ENCODE data around the gene ASPG.

ASPG gene

GRCh38 chr14:104093366-104094055, 8.0 kb downstream of the ASPG start:
- DNase-seq (ENCODE audit: low spot score) (no peak), FAIRE-seq (no peak)

DNA sequence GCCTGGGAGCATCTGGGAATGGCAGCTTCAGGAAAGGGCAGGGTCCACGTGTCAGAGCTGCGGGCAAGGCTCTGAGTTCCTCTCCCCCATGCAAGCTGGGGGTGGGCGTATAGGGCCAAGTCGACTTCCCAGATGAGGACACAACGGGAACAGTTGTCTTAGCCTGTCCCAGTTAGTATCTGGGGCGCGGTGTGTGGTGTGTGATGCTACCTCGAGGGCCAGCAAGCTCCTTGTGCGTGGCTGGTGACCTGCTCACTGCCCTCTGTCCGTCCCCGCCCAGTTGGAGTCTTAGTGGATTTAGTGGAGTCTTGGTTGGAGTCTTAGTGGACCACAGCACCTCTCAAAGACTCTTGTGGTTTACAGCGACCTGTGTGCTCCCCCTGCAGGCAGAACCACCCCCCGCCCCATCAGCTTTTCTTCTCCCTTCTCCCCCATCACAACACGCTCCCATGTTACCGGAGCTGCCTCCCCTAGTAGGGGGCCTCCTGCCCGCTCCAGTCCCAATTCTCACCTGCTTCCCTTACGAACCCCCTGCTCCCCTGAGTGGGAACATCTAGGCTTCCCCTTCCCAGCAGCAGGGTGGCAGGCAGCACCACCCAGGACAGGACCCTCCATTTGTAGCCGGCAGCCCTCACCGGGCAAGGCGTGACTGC, 8.7 kb downstream of the ASPG start:
- no peak for DNase-seq (ENCODE audit: low spot score)
- FAIRE-seq, result no peak

- no peak for FAIRE-seq
- DNase-seq (ENCODE audit: low spot score), result peak; percentile 76
These were observed 9.4 kb downstream of the ASPG start for GRCh38 chr14:104094709-104095425.

DNA sequence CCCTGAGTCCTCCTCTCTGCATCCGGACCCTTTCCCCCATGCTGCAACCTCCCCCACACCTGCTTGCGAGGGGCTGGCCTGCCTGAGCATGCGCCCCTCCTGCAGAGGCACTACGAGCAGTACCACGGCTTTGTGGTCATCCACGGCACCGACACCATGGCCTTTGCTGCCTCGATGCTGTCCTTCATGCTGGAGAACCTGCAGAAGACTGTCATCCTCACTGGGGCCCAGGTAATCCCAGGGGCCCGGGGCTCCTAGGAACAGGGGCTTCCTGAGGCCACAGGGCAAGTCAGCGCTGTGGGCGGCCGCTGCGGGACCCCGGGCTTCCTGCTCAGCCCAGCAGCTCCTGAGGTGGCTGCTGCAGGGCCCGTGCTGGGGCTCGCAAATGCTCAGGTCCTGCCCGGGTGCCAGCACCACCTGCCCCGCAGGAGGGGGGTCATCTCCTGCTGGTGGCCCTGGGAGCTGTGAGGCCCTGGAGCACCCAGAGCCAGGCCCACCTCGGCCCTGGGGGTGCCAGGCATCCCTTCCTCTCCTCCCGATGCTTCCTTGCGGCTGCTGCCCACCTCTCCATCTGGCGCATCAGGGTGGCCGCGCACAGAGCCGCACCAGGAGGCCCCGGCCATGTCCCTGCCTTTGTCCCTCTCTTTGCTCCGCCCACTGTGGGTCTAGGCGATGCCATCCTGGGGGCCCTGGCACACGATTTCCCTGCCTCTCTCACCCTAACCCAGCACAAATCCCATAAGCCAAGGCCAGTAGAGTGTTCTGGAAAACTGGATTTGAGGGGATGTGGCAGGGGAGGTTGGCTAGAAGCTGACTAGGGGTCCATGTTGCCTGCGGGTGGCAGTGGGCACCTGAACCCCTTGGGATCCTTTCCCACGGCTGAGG, 10.2 kb downstream of the ASPG start:
- FAIRE-seq, result no peak

DNA sequence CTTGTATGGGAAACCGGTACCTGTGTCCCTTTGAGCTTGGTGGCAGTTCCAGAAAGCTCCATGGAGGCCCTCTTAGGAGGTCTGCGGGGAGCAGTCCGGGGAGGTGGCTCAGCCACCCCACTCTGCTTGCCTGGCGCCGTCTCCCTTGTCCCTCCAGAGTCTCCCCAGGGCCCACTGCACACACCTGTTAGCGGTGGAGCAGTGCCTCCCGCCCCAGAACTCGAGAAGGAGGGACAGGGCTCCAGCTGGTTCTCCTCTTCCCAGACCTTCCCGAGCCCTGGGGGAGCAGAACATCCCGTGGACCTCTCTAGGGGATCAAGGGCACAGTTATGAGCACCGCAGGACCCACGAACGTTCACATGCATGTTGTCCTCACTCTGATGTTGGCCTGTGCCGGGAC, 10.8 kb downstream of the ASPG start:
- DNase-seq (ENCODE audit: low spot score) (no peak), FAIRE-seq (no peak)

More for the DNA sequence above, 10.2 kb downstream of the ASPG start:
- no peak for DNase-seq (ENCODE audit: low spot score)

- DNase-seq (ENCODE audit: low spot score) (no peak), FAIRE-seq (no peak)
These were observed 11.5 kb downstream of the ASPG start for GRCh38 chr14:104096751-104097700.

GRCh38 chr14:104098272-104099095, 13.0 kb downstream of the ASPG start:
- no peak for FAIRE-seq
- DNase-seq (ENCODE audit: low spot score), result no peak

GRCh38 chr14:104099096-104100041, 13.9 kb downstream of the ASPG start:
- DNase-seq (ENCODE audit: low spot score) (no peak), FAIRE-seq (no peak)

GRCh38 chr14:104100171-104101085, 14.9 kb downstream of the ASPG start:
- DNase-seq (ENCODE audit: low spot score) (no peak), FAIRE-seq (no peak)

GRCh38 chr14:104101086-104101621, 15.7 kb downstream of the ASPG start:
- DNase-seq (ENCODE audit: low spot score) (no peak), FAIRE-seq (no peak)

DNA sequence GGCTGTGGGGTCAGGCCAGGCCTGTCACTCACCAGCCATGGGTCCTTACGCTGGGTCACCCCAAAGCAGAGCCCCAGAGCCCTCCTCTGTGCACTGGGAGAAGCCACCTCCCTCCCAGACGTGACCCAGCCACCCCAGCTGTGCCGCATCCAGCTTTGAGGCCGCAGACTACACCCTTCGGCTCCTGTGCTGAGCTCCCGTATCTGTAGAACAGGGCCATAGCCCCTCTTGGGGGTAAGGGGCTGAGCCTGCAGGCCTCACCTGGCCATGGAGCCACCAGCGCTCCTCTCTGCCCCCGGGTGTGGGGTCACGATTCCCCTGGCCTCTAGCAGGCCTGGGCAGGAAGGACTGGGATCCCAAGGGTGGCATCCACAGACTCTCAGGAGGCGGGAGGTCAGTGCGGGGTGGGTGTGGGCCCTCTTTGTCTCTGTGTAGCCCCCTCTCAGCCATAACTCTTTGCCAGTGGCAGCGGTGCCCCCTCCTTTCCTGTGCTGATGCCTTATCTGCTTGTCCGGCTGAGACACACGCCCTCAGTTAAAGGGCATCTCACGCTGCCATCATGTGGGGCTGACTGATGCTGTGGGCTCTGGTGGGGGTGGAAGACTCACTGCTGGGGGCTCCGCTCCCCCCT, 16.3 kb downstream of the ASPG start:
- FAIRE-seq (no peak), DNase-seq (ENCODE audit: low spot score) (no peak)

DNA sequence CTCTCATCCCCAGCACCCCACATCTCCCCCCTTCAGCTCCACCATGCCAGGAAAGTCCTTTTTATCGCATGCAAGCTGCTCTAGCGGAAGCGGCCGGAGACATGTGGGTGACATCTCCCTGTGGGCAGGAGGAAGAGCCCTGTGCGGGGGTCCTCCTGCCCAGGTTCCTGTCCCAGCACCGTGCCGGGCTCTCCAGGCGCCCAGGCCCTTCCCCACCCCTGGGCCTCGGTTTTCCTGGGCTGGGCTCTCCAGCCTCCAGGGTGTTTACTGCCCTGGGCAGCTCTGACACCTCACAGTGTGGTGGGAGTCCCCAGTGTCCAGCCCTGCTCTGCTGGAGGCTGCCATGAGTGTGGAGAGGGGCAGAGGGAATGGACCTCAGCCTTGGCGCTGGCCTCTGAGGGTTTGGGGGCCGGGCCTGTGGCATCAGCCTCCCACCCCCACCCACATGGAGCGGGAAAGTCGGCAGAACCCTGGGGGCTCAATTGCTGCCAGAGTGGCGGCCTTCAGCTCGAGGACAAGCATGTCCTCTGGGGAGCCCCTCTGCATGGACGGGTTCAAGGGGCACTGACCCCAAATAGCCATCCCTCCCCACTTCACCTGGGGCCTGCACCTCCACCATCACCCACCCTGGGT, 16.9 kb downstream of the ASPG start:
- FAIRE-seq, result no peak

GRCh38 chr14:104103061-104103445, 17.6 kb downstream of the ASPG start:
- DNase-seq (ENCODE audit: low spot score) (no peak), FAIRE-seq (no peak)

More for the DNA sequence above, 16.9 kb downstream of the ASPG start:
- DNase-seq (ENCODE audit: low spot score), result no peak

- no peak for FAIRE-seq
These were observed 18.1 kb downstream of the ASPG start for GRCh38 chr14:104103446-104104075.

DNA sequence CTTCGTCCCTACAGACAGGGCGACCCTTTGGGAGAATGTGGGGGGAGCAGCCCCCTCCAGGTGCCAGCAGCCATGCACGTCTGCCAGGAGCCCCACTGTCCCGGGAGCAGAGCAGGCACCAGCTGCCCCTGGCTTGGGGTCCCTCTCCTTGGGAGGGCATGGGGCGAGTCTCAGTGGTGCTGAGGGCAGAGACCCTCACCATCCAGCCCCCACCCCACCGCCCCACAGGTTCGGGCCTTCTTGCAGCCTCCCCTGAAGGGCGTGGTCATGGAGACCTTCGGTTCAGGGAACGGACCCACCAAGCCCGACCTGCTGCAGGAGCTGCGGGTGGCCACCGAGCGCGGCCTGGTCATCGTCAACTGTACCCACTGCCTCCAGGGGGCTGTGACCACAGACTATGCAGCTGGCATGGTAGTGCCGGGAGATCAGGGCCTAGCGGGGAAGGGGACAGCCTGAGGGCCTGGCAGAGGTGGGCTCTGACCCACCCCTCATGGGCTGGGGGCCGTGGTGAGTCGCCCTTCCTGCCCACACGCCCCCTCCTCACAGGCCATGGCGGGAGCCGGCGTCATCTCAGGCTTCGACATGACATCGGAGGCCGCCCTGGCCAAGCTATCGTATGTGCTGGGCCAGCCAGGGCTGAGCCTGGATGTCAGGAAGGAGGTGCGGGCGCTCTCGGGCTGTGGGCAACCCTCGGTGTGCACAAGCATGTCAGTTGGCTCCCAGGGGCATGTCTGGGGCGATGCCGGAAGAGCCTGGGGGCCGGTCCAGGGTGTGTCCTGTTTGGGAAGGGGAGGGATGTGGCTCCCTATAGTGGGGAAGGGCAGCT, 18.8 kb downstream of the ASPG start:
- no peak for DNase-seq (ENCODE audit: low spot score)
- FAIRE-seq, result no peak

More at GRCh38 chr14:104103446-104104075, 18.1 kb downstream of the ASPG start:
- no peak for DNase-seq (ENCODE audit: low spot score)

Measured in urothelium cell line (cell line).